HG02852 (cell line): ENCODE measurements around the gene FLT4.
"Not testable (repeated sequence)": the region's sequence is repeated elsewhere in the genome, so short reads cannot be mapped to it uniquely, and the experiment has no call there.

Source experiments
- ATAC-seq: cut with Tn5 transposase; IDR thresholded peaks from one replicate; pipeline ENCODE4 v1.9.1; 2021; ENCODE audit warnings: mild to moderate bottlenecking, moderate library complexity; ENCODE audit not compliant: unreplicated experiment

Gene FLT4

GRCh38 chr5:180670586-180671359, 21.4 kb upstream of the FLT4 start:
- ATAC-seq: no peak

GRCh38 chr5:180670157-180670556, 20.8 kb upstream of the FLT4 start:
- ATAC-seq: no peak

DNA sequence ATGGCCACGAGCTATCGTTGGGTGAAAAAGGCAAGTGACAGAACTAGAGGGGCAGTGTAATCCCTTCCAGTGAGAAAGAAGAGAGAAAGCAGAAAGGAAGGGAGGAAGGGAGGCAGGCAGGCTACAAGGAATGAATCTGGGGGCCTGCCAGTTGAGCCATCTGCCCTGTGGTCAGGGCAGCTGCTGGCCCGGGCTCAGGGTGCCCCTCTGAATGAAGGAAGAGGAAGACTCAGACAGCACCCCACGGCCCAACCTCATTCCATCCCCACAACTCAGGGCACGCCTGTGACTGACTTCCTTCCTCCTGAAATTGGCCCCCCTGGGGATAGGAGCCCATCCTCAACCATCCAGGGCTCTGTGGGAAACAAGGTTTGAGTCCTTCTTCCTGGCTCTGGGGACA, 20.3 kb upstream of the FLT4 start:
- no peak for ATAC-seq

GRCh38 chr5:180668835-180669596, 19.6 kb upstream of the FLT4 start:
- ATAC-seq: no peak

DNA sequence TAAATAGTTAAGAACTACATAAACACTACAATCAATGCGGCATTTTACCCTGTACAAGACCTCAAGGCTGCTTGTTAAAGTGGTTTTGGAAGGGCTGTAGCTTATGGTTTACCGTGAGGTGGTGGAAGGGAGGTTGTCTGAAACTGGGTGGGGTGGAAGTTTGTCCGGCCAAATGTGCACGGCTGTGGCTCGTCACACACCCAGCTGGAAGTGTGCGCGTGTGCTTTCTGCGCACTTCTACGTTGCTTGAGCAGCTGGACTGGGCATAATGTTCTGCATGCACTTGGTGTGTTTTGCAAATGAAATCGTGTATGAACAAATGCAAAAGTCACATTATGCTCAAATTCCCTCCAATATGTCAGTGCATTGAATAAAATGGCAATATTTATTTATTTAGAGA, 17.4 kb upstream of the FLT4 start:
- no peak for ATAC-seq

- no peak for ATAC-seq
Observed at GRCh38 chr5:180665682-180666404, 16.4 kb upstream of the FLT4 start.

- no peak for ATAC-seq
Observed at GRCh38 chr5:180658774-180659564, 9.6 kb upstream of the FLT4 start.

GRCh38 chr5:180655243-180655642, 5.8 kb upstream of the FLT4 start:
- ATAC-seq: not testable (repeated sequence)

DNA sequence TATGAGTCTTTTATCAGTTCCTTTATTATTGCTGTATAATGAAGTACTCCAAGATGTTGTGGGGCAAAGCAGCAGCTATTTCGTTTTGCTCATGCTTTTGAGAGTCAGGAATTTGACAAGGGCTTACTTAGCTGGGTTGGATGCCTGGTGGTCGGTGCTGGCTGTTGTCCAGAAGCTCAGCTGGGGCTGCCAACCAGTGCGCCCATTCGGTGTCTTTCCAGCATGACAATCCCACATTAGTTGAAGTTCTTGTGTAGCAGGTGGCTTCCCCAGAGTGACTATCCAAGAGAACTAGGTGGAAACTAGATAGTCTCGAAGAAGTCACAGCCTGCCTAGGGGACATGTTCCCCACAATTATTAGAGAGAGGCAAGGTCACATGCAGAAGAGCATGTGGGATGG, 3.4 kb upstream of the FLT4 start:
- no peak for ATAC-seq

DNA sequence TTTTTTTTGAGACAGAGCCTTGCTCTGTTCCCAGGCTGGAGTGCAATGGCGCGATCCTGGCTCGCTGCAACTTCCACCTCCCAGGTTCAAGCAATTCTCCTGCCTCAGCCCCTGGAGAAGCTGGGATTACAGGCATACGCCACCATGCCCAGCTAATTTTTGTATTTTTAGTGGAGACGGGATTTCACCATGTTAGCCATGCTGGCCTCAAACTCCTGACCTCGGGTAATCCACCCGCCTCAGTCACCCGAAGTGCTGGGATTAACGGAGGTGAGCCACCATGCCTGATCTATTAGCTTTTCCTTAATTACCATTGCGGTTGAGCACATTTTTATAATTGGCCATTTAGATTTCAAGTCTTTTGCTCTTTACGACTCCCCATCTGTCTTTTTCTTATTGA, 2.9 kb upstream of the FLT4 start:
- ATAC-seq: no peak

- no peak for ATAC-seq
Observed at GRCh38 chr5:180648658-180649296, 623 bp downstream of the FLT4 start.

DNA sequence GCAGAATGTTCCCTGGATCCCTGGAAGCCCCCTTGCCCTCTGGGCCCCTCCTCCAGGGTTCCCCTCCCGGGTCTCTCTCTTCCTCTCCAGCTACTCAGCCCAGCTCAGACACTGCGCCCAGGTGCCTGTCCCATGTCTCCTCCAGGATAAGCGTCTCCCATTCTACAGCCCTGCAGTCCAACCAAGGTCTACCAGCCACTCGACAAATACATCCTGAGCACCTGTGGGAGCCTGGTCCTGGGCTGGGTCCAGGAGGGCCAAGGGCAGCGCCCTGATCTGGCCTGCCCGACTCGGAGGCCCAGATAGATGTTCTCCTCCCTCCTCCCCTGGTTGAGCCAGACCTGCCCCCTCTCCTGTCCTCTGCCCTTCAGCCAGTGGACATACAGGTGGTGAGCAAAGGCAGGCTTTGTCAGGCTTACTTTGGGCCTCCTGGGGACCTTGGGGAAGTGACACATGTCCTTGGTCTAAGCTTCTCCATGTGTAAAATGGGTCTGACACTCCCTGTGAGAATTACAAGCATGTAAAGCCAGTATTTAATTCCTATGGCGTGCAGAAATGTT, 1.4 kb downstream of the FLT4 start:
- ATAC-seq: no peak

DNA sequence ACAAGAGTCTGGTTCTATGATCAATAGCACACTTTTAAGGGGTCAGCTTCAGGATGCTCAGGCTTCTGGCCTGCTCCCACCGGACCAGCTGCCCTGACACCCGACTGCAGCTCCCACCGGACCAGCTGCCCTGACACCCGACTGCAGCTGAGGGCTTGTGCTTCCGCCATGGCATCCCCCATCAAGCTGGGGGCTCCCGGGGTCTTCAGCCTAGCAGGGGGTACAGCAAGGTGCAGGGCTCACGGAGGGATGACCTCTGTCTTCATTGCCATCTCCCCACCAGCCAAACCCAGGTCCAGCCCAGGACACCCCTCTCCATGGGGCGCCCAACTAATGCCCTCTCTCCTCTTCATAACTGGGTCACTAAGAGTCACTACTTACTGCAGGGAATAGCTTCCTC, 1.9 kb downstream of the FLT4 start:
- no peak for ATAC-seq

- no peak for ATAC-seq
Observed at GRCh38 chr5:180646963-180647305, 2.5 kb downstream of the FLT4 start.

DNA sequence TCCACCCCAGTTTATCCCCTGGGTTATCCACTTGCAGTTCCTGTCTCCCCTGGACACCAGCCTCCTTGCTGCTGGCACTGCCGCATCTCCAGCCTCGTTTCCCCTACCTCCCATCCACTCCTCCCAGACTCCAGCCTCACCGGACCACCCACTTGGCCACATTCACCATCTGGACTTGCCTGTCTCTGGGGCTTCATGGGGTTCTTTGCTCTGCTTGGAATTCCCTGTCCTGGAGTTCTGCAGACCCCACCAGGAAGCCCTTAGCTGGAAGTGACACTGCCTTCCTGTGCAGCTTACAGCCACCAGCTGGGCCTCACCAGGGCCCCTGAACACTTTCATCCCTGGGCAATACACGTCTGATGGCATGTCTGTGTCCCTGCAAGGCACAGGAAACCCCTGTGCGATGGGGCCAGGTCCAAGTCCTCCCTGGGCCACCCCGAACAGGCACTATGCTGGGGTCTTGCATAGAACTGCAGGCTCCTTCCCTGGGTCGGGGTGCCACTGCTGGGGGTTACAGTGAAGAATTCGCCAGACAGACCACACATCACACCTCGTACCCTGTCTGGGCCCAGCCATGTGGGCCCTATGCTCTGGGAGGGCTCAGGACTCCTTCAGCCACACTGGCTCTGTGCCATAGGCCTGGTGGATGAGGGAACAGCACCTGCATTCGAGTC, 3.0 kb downstream of the FLT4 start:
- no peak for ATAC-seq

DNA sequence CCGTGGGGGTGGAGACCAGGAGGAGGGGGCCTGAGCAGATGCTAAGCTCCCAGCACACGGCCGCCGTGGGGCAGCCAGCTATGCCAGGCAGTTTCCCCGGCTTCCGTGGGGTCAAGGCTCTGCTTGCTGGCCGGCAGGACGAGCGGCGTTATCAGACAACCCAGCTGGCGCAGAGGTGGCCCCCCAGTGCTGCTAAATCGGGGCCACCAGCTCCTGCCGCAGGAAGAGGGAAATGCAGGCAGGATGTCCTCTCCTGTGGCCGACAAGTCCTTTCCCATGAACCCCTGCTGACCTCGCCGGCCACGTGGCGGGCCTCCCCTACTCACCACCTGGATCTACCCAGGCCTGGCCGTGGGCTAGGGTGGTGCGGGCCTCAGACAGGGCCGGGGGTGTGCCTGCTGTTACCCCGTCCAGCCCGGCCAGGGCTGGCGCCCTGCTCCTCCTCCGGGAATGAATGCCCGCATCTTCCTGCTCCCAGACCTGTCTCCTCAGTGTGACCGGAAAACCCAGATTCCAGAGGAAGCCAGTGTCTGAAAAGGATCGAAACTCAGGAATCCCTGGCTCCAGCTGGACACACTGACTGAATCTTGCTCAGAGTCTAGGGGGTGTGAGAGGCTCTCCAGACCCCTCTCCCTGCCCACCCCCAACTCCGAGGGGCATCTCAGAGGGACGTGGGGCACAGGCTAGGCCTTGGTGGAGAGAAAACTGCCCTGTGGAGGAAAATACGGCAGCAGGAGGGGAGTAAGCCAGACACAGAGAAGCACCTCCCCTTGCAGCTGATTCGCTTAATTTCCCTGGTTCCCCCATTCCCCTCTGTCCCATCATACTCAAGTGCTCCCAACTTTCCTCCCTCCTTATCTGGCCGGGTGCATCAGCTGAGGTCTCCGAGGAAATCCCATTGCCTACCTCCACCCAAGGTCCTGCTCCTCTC, 3.9 kb downstream of the FLT4 start:
- ATAC-seq: no peak

DNA sequence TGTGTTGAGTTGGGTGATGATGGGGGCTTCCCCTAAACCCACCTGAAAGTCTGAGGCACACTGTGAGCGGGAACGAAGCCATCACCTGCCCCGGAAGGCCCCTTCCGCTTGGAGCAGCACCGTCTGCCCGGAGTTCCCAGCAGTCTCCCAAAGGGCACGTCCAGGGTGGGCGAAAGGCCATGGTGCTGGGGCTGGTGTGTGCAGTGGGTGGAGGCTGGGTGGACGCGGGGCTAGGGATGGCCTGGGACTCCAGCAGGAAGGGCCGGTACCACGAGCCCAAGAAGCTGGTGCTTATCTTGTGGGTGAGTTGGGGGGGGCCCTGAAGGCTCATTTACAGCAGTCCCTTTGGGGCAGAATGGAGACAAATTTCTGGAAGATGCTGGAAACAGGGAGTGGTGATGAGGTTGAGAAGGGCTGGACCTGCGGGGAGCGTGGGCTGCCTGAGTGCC, 4.6 kb downstream of the FLT4 start:
- no peak for ATAC-seq

GRCh38 chr5:180644129-180644824, 5.1 kb downstream of the FLT4 start:
- ATAC-seq: no peak
